Tibial artery (tissue), 4 donors: ENCODE data around the gene FRYL.
A peak's percentile ranks its signal among the peaks of the same experiment; 100 is the strongest.

Experiments used
- DNase-seq, 2 donors: peaks; one replicate each; pipeline ENCODE4 v3.0.0-alpha.2; 2019
- H3K27ac ChIP-seq, 2 donors: fragments of 200-600 bp; sonication (generic) in 1 of 2; 1 replicate in 1 of 2; 2 replicates in 1 of 2; pipeline ENCODE4 v1.5.1; 2018 to 2019; ENCODE audit warnings: mild to moderate bottlenecking in 1 of 2
- H3K27me3 ChIP-seq, 2 donors: fragments of 200-600 bp; sonication (generic) in 1 of 2; one replicate each; pipeline versions ENCODE4 v1.5.1 to v1.6.0; 2016 to 2019
- H3K36me3 ChIP-seq, 3 donors: fragments of 200-600 bp; sonication (generic) in 2 of 3; one replicate each; pipeline ENCODE4 v1.5.1; 2016 to 2019; ENCODE audit warnings: mild to moderate bottlenecking in 2 of 3
- H3K4me1 ChIP-seq, 4 donors: fragments of 200-600 bp; sonication (generic) in 2 of 4; 1 replicate in 3 of 4; 2 replicates in 1 of 4; pipeline ENCODE4 v1.5.1; 2016 to 2019
- H3K4me3 ChIP-seq, 2 donors: fragments of 200-600 bp; sonication (generic) in 1 of 2; 1 replicate in 1 of 2; 2 replicates in 1 of 2; pipeline ENCODE4 v1.5.1; 2018 to 2019; ENCODE audit warnings: mild to moderate bottlenecking in 2 of 2
- H3K9me3 ChIP-seq, 3 donors: fragments of 200-600 bp; sonication (generic) in 1 of 3; one replicate each; pipeline ENCODE4 v1.5.1; 2016 to 2019
- intact Hi-C: fragments of 100-400 bp; cut with DNase I; formaldehyde crosslinking; loops from one replicate; pipeline ENCODE4 v1.15.0; 2023; ENCODE audit warnings: low total_unique reads
- TF ChIP-seq, protein P1 (sequence below), 2 experiments: fragments of 200-600 bp in 1 of 2; fragments of 450-650 bp in 1 of 2; IDR thresholded peaks; one replicate each; pipeline ENCODE4 v1.5.1; 2017 to 2019; ENCODE audit warnings: antibody characterized with exemption in 2 of 2, mild to moderate bottlenecking in 1 of 2, moderate library complexity in 1 of 2

Gene FRYL

DNA sequence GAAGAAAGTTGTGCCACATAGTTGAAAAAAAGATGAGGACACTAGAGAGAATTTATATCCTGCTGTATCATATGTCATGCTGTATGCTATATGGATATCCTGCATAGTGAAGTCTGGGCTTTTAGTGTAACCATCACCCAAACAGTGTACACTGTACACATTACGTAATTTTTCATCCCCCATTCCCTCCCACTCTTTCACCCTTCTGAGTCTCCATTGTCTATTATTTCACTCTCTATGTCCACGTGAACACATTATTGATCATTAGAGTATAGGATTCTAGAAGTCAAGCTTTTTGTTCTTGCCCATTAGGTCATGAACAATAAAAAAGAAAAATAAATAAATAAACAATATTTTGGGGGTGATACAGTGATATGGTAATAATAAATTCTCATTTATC, 18.0 kb upstream of the FRYL start:
- TF ChIP-seq, protein P1, sequence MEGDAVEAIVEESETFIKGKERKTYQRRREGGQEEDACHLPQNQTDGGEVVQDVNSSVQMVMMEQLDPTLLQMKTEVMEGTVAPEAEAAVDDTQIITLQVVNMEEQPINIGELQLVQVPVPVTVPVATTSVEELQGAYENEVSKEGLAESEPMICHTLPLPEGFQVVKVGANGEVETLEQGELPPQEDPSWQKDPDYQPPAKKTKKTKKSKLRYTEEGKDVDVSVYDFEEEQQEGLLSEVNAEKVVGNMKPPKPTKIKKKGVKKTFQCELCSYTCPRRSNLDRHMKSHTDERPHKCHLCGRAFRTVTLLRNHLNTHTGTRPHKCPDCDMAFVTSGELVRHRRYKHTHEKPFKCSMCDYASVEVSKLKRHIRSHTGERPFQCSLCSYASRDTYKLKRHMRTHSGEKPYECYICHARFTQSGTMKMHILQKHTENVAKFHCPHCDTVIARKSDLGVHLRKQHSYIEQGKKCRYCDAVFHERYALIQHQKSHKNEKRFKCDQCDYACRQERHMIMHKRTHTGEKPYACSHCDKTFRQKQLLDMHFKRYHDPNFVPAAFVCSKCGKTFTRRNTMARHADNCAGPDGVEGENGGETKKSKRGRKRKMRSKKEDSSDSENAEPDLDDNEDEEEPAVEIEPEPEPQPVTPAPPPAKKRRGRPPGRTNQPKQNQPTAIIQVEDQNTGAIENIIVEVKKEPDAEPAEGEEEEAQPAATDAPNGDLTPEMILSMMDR (IDR thresholded peaks at IDR 0.05) = no peak
- Histone ChIP-seq H3K36me3 (no peaks in the 10 kb centered on the region), H3K9me3 (no peaks in the 10 kb centered on the region), H3K27ac (peak overlapping the region; percentile 35 to 36), H3K4me1 (peaks cover 0 to 74% (median 33%) of the 10 kb centered on the region in 4 donors), H3K27me3 (no peaks in the 10 kb centered on the region), H3K4me3 (no peak overlapping the region)
- intact Hi-C loops = no loop called here
- DNase-seq = no peak

DNA sequence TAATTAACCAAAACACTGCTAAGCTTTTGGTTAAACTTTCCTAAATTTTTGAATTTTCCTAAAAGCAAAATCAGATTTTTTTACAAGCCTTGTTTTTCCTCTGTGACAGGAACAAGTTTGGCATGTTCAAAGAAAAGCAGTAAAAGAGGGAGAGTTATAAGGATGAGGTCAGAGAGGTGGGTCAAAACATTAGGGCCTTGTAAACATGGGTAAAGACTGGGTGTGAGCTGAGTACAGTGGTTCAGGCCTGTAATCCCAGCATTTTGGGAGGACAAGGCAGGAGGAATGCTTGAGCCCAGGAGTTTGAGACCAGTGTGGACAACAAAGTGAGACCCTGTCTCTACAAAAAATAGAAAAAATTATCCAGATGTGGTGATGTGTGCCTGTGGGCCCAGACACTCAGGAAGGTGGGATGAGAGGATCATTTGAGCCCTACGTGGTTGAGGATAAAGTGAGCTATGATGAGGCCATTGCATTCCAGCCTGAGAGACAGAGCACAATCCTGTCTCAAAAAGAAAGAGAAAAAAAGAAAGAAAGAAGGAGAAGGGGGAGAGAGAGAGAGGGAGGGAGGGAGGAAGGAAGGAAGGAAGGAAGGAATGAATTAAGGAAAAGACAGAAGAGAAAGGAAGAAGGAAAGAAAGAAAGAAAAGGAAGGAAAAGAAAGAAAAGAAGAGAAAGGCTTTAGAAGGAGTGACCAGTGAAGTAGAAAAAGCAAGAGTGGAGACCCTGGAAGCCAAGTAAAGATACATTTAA, 17.0 kb upstream of the FRYL start:
- Histone ChIP-seq H3K4me3 (no peak overlapping the region), H3K9me3 (no peaks in the 10 kb centered on the region), H3K27ac (peak overlapping the region; percentile 35 to 47), H3K4me1 (peaks cover 0 to 74% (median 37%) of the 10 kb centered on the region in 4 donors), H3K27me3 (no peaks in the 10 kb centered on the region), H3K36me3 (no peaks in the 10 kb centered on the region)
- no peak for DNase-seq
- TF ChIP-seq, protein P1 (IDR thresholded peaks at IDR 0.05) = no peak
- intact Hi-C loops = no loop called here

DNA sequence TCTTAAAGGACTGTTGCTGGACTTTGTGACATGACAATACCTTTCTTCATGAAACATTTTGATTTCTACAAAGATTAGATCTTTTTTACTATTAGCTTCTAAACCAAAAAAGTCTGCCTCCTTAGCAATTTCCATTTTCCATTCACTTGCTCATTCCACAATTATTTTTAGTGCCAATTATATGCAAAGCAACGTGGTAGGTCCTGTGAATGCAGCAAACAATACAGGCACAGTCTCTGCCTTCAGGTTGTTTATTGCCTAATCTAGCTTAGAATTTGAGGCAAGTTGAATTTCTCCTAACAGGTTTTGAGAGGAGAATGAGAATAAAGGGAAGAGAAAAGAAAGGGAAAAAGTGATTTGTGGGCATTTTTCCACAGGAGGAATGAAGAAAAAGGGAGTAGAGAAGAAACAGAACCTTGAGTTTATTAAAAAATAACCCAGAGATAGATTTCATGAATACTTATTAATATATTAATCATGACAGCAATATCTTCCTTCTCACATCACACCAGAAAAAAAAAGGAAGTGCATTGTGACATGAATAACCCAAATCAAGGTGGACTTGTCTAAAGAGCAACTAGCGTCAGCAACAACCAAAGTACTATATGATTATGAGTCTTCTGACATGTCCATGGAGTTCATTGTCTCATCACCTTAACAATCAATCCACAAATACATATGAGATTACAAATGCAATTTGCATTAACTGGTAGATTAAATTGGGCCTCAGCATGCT, 16.3 kb upstream of the FRYL start:
- Histone ChIP-seq H3K36me3 (no peaks in the 10 kb centered on the region), H3K9me3 (no peaks in the 10 kb centered on the region), H3K27me3 (no peaks in the 10 kb centered on the region), H3K4me1 (peaks cover 0 to 74% (median 33%) of the 10 kb centered on the region in 4 donors), H3K27ac (peak overlapping the region; percentile 35 to 47), H3K4me3 (no peak overlapping the region)
- TF ChIP-seq, protein P1 (IDR thresholded peaks at IDR 0.05) = no peak
- DNase-seq = no peak
- intact Hi-C loops = no loop called here

DNA sequence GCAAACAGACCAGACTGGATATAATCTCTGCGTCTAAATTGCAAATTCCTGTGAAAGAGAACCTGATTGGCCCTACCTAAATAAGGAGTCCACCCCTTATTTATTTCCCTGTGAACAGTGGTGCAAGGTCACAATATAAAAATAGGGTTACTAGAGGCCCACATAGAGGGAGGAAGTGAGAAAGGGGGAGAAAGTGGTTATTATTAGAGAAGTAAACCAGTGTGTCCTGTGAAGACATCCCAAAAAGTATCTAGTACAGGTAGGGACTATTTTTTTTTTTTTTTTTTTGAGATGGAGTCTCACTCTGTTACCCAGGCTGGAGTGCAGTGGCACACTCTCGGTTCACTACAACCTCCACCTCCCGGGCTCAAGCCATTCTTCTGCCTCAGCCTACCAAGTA, 15.0 kb upstream of the FRYL start:
- intact Hi-C loops = no loop called here
- Histone ChIP-seq H3K4me3 (no peak overlapping the region), H3K36me3 (no peaks in the 10 kb centered on the region), H3K9me3 (no peaks in the 10 kb centered on the region), H3K27ac (peak overlapping the region; percentile 78 to 81), H3K27me3 (no peaks in the 10 kb centered on the region), H3K4me1 (peaks cover 0 to 77% (median 29%) of the 10 kb centered on the region in 4 donors)
- TF ChIP-seq, protein P1 (IDR thresholded peaks at IDR 0.05) = no peak
- no peak for DNase-seq

DNA sequence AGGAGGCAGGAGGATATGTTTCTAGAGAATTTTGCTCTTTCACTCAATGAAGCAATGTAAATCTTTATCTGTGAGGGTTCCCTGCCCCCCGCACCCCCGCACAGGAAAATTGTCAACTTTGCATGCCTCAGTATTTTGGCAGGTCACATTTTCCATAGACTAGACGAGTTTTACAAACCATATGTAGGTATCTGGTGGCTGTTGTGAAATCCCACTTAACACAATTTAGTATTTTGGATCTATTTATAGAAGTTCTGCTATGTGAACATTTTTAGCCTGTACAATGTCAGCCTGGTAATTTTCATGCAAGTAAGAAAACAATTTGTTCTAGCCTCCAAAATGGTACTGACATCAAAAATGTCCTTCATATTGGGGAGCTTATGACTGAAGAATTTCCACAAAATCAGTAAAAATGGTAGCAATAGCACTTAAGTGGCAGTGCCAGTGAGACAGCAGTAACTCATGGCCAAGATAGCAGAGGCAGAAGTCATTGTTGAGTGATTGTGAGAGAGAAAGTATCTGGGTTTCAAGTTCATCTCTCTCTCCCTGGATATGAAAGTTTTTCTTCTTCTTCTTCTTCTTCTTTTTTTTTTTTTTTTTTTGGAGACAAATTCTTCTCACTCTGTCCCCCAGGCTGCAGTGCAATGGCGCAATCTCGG, 12.4 kb upstream of the FRYL start:
- Histone ChIP-seq H3K4me1 (peaks cover 0 to 62% (median 31%) of the 10 kb centered on the region in 4 donors), H3K4me3 (no peak overlapping the region), H3K9me3 (no peaks in the 10 kb centered on the region), H3K27me3 (no peaks in the 10 kb centered on the region), H3K36me3 (no peaks in the 10 kb centered on the region), H3K27ac (peak overlapping the region; percentile 78 to 81)
- intact Hi-C loops = no loop called here
- TF ChIP-seq, protein P1 (IDR thresholded peaks at IDR 0.05) = no peak
- DNase-seq = no peak
